IMR-90 (cell line): Measurements from ENCODE around the gene ARHGEF3. TPM values are rescaled to one million over a fixed set of nuclear protein-coding genes. Genes with fewer than 3 reads are reported as not detected.

Experiments used
- ATAC-seq: fragments of 200-7000 bp; cut with Tn5 transposase; 2 replicates; pipeline ENCODE4 v1.9.1; 2020; ENCODE audit warnings: low read depth, mild to moderate bottlenecking, moderate library complexity
- BruUV-seq: library from RNA; stranded (reverse); fragments of 400-500 nt; replicated peaks from 2 replicates; lab custom pipeline; 2021; lab: Mats Ljungman, UMichigan
- CTCF ChIA-PET: fragments of 300-600 bp; formaldehyde crosslinking; extraction: SDS; loops from one replicate; lab custom pipeline; 2021; ENCODE audit warnings: antibody characterized with exemption; lab: Yijun Ruan, JAX
- POLR2A ChIA-PET: fragments of 300-600 bp; sonication (Branson Sonifier 250); formaldehyde crosslinking; loops from one replicate; lab custom pipeline; 2022; ENCODE audit warnings: antibody characterized with exemption; ENCODE audit not compliant: unreplicated experiment; lab: Charles Lee
- DNase-seq: peaks from one replicate; pipeline ENCODE4 v3.0.0; 2013
- H2AFZ ChIP-seq: replicated peaks from 2 replicates; pipeline ENCODE3; 2013; ENCODE audit warnings: low read length, mild to moderate bottlenecking; ENCODE audit not compliant: poor library complexity
- H2AK5ac ChIP-seq: 2 replicates; pipeline ENCODE4 v1.6.1; 2013; ENCODE audit warnings: low read depth, low read length, inconsistent platforms
- H2AK9ac ChIP-seq: replicated peaks from 2 replicates; pipeline ENCODE3; 2013; ENCODE audit warnings: mild to moderate bottlenecking, low read depth, low read length, moderate library complexity; ENCODE audit not compliant: poor library complexity
- H2BK120ac ChIP-seq: 2 replicates; pipeline ENCODE4 v1.6.1; 2013; ENCODE audit warnings: low read depth, low read length, inconsistent platforms
- H2BK15ac ChIP-seq: 3 replicates; pipeline ENCODE4 v1.6.1; 2013; ENCODE audit warnings: low read depth, low read length, inconsistent platforms
- H2BK20ac ChIP-seq: 2 replicates; pipeline ENCODE4 v1.6.1; 2013; ENCODE audit warnings: low read depth, mild to moderate bottlenecking, inconsistent platforms, low read length, moderate library complexity
- H2BK5ac ChIP-seq: 2 replicates; pipeline ENCODE4 v1.6.1; 2013; ENCODE audit warnings: mild to moderate bottlenecking, low read depth, low read length, inconsistent platforms; ENCODE audit not compliant: poor library complexity, severe bottlenecking
- H3K14ac ChIP-seq: replicated peaks from 2 replicates; pipeline ENCODE4 v1.6.1; 2013; ENCODE audit warnings: low read depth, low read length, inconsistent platforms
- H3K18ac ChIP-seq: 2 replicates; pipeline ENCODE4 v1.6.1; 2013; ENCODE audit warnings: low read depth, low read length, control low read depth
- H3K23ac ChIP-seq: 2 replicates; pipeline ENCODE4 v1.6.1; 2013; ENCODE audit warnings: low read depth, low read length, inconsistent platforms
- H3K27ac ChIP-seq: 2 replicates; pipeline ENCODE4 v1.5.1; 2013; ENCODE audit warnings: mild to moderate bottlenecking, control low read depth, low read length; ENCODE audit not compliant: insufficient read depth
- H3K27me3 ChIP-seq: 2 replicates; pipeline ENCODE4 v1.6.1; 2013; ENCODE audit warnings: low read length; ENCODE audit not compliant: control insufficient read depth, insufficient read depth
- H3K36me3 ChIP-seq: 2 replicates; pipeline ENCODE4 v1.6.1; 2013; ENCODE audit warnings: low read length, mixed read lengths; ENCODE audit not compliant: control insufficient read depth, insufficient read depth
- H3K4ac ChIP-seq: 2 replicates; pipeline ENCODE4 v1.6.1; 2013; ENCODE audit warnings: low read depth, low read length, inconsistent platforms
- H3K4me1 ChIP-seq: 2 replicates; pipeline ENCODE4 v1.6.1; 2013; ENCODE audit warnings: low read length, mixed read lengths; ENCODE audit not compliant: control insufficient read depth, insufficient read depth
- H3K4me2 ChIP-seq: 2 replicates; pipeline ENCODE4 v1.6.1; 2013; ENCODE audit warnings: low read depth, mild to moderate bottlenecking, control low read depth, low read length, moderate library complexity
- H3K4me3 ChIP-seq: 2 replicates; pipeline ENCODE4 v1.5.1; 2013; ENCODE audit warnings: low read depth, mild to moderate bottlenecking, control low read depth, low read length, moderate library complexity; ENCODE audit not compliant: insufficient read depth
- H3K56ac ChIP-seq: 2 replicates; pipeline ENCODE4 v1.6.1; 2013; ENCODE audit warnings: low read length, inconsistent platforms; ENCODE audit not compliant: insufficient read depth; ENCODE audit errors: extremely low read depth
- H3K79me1 ChIP-seq, 2 experiments: 2 replicates each; pipeline ENCODE4 v1.6.1; 2013; ENCODE audit warnings: low read length in 2 of 2, inconsistent platforms in 1 of 2, low read depth in 1 of 2
- H3K9ac ChIP-seq: 2 replicates; pipeline ENCODE4 v1.6.1; 2013; ENCODE audit warnings: low read depth, low read length, control low read depth
- H3K9me1 ChIP-seq: 2 replicates; pipeline ENCODE4 v1.6.1; 2013; ENCODE audit warnings: low read length, inconsistent platforms; ENCODE audit not compliant: insufficient read depth
- H3K9me3 ChIP-seq: 2 replicates; pipeline ENCODE4 v1.6.1; 2013; ENCODE audit warnings: low read length; ENCODE audit not compliant: control insufficient read depth, insufficient read depth
- H4K20me1 ChIP-seq: 2 replicates; pipeline ENCODE4 v1.6.1; 2013; ENCODE audit warnings: low read length, inconsistent platforms; ENCODE audit not compliant: insufficient read depth
- H4K5ac ChIP-seq: 2 replicates; pipeline ENCODE4 v1.6.1; 2013; ENCODE audit warnings: mild to moderate bottlenecking, low read depth, low read length, control low read depth
- H4K8ac ChIP-seq, 2 experiments: 2 replicates each; pipeline ENCODE4 v1.6.1; 2013; ENCODE audit warnings: low read depth in 2 of 2, low read length in 2 of 2, control low read depth in 1 of 2, inconsistent platforms in 1 of 2
- H4K91ac ChIP-seq: 2 replicates; pipeline ENCODE4 v1.6.1; 2013; ENCODE audit warnings: low read depth, low read length, inconsistent platforms; ENCODE audit not compliant: insufficient read depth
- BHLHE40 ChIP-seq: fragments of 150-350 bp; IDR thresholded peaks from 2 replicates; pipeline ENCODE4 v1.6.1; 2016; ENCODE audit warnings: mild to moderate bottlenecking, low read depth, low read length
- CEBPB ChIP-seq: IDR thresholded peaks from 2 replicates; pipeline ENCODE4 v1.6.1; 2012; ENCODE audit warnings: low read depth, low read length, improper control_type of control experiment
- CTCF ChIP-seq: conservative IDR thresholded peaks from 2 replicates; pipeline ENCODE4 v1.5.1; 2012; ENCODE audit warnings: mild to moderate bottlenecking, low read depth, low read length, improper control_type of control experiment
- ELK1 ChIP-seq: fragments of 150-350 bp; IDR thresholded peaks from 2 replicates; pipeline ENCODE4 v1.6.1; 2016; ENCODE audit warnings: low read depth, mild to moderate bottlenecking, low read length, moderate library complexity, borderline replicate concordance
- FOS ChIP-seq: fragments of 150-350 bp; IDR thresholded peaks from 2 replicates; pipeline ENCODE4 v1.6.1; 2016; ENCODE audit warnings: low read depth, low read length
- MAFK ChIP-seq: IDR thresholded peaks from 2 replicates; pipeline ENCODE4 v1.6.1; 2012; ENCODE audit warnings: low read depth, low read length, improper control_type of control experiment
- MAZ ChIP-seq: IDR thresholded peaks from 2 replicates; pipeline ENCODE4 v1.6.1; 2012; ENCODE audit warnings: low read depth, mild to moderate bottlenecking, low read length, improper control_type of control experiment, moderate library complexity, borderline replicate concordance
- MXI1 ChIP-seq: IDR thresholded peaks from 2 replicates; pipeline ENCODE4 v1.6.1; 2012; ENCODE audit warnings: low read depth, mild to moderate bottlenecking, low read length, moderate library complexity, borderline replicate concordance
- NFE2L2 ChIP-seq: fragments of 150-350 bp; IDR thresholded peaks from 2 replicates; pipeline ENCODE4 v1.6.1; 2016; ENCODE audit warnings: low read depth, mild to moderate bottlenecking, low read length
- POLR2A ChIP-seq: IDR thresholded peaks from 2 replicates; pipeline ENCODE4 v1.6.1; 2012; ENCODE audit warnings: mild to moderate bottlenecking, low read depth, low read length
- RAD21 ChIP-seq: IDR thresholded peaks from 2 replicates; pipeline ENCODE4 v1.6.1; 2012; ENCODE audit warnings: low read length, improper control_type of control experiment
- RCOR1 ChIP-seq: IDR thresholded peaks from 2 replicates; pipeline ENCODE4 v1.6.1; 2012; ENCODE audit warnings: mild to moderate bottlenecking, low read length, improper control_type of control experiment; ENCODE audit not compliant: insufficient replicate concordance
- RFX5 ChIP-seq: IDR thresholded peaks from 2 replicates; pipeline ENCODE4 v1.8.0; 2012; ENCODE audit warnings: low read depth, mild to moderate bottlenecking, low read length, moderate library complexity
- SMC3 ChIP-seq: fragments of 150-350 bp; IDR thresholded peaks from 2 replicates; pipeline ENCODE4 v1.6.1; 2016; ENCODE audit warnings: low read depth, mild to moderate bottlenecking, antibody characterized with exemption, low read length, moderate library complexity
- WGBS, 2 experiments: methylation state at CpG; one replicate each; pipeline versions ENCODE4 v1.1.5 to v1.1.7; 2013; ENCODE audit warnings: missing lambda C conversion rate in 2 of 2; ENCODE audit not compliant: insufficient read length in 1 of 2; ENCODE audit errors: extremely low coverage in 2 of 2; 5-methylcytosine and 5-hydroxymethylcytosine counted together
- dilution Hi-C: fragments of 300-500 bp; cut with HindIII; formaldehyde crosslinking; loops from one replicate; pipeline ENCODE4 v1.14.3; 2018; ENCODE audit warnings: low sequenced_read_pairs; ENCODE audit not compliant: unreplicated experiment
- in situ Hi-C: fragments of 300-500 bp; cut with MboI; formaldehyde crosslinking; loops from 3 replicates; pipeline ENCODE4 v1.14.3; 2019; ENCODE audit warnings: low sequenced_read_pairs, inconsistent platforms, mixed read lengths
- intact Hi-C: fragments of 100-400 bp; cut with micrococcal nuclease; formaldehyde crosslinking; loops from 2 replicates; pipeline ENCODE4 v1.10.0; 2022
- polyA plus RNA-seq, 3 experiments: library from polyadenylated mRNA; depleted of rRNA; stranded (reverse); fragments of >200 nt; gene quantifications; 2 replicates each; pipeline ENCODE4 v1.2.3, GENCODE V29; 2012; ENCODE audit warnings: low replicate concordance in 1 of 3
- total RNA-seq: library from RNA; depleted of rRNA; stranded (reverse); fragments of >200 nt; gene quantifications from 2 replicates; pipeline ENCODE4 v1.2.3, GENCODE V29; 2012

Gene ARHGEF3
- total and polyA plus RNA-seq, 2 of the 4 experiments (the other 2 are of a cell fraction), result 2.1 to 2.3 TPM

GRCh38 chr3:56801662-56802377 is at the start of gene ARHGEF3 (continued):
- TF ChIP-seq RFX5 (no peak), BHLHE40 (peak; percentile 53; the same call in 1 of the 2 replicates), POLR2A (0 out of 2 replicates have a peak, but pooled peaks have one; percentile 41), SMC3 (no peak), RAD21 (no peak), FOS (no peak)

- Histone ChIP-seq H3K14ac (no peak overlapping the region), H3K23ac (no peak overlapping the region), H4K8ac (no peak overlapping the region), H4K5ac (no peak overlapping the region), H3K79me1 (no peaks in the 10 kb centered on the region), H3K9me3 (peaks cover 3% of the 10 kb centered on the region; the same call in 1 of the 2 replicates), H3K27me3 (0 out of 2 replicates have a peak, but pooled peaks cover under 1% of the 10 kb centered on the region), H3K4me1 (0 out of 2 replicates have a peak, but pooled peaks cover 2% of the 10 kb centered on the region), H3K9ac (no peak overlapping the region), H3K4ac (no peak overlapping the region), H2BK5ac (no peak overlapping the region), H4K91ac (no peak overlapping the region), H3K18ac (no peak overlapping the region), H3K9me1 (no peaks in the 10 kb centered on the region; the same call in 1 of the 2 replicates), H3K27ac (no peak overlapping the region), H2AK9ac (no peak overlapping the region), H2BK15ac (no peak overlapping the region), H4K20me1 (no peaks in the 10 kb centered on the region), H3K4me3 (no peak overlapping the region), H3K36me3 (no peaks in the 10 kb centered on the region), H2AK5ac (no peak overlapping the region), H2AFZ (no peak overlapping the region), H3K4me2 (no peak overlapping the region), H2BK20ac (no peak overlapping the region), H2BK120ac (no peak overlapping the region), H3K56ac (no peak overlapping the region)
- dilution Hi-C loops, result no loop called here
- DNase-seq (no peak), ATAC-seq (no peak)
- BruUV-seq, result no TSS peak
- no peak for TF ChIP-seq MAFK
- TF ChIP-seq MAZ, result no peak
- no peak for TF ChIP-seq CTCF
- TF ChIP-seq SMC3, result no peak
- TF ChIP-seq RFX5, result no peak
- no peak for TF ChIP-seq BHLHE40
- TF ChIP-seq FOS, result no peak
- no peak for TF ChIP-seq CEBPB
- TF ChIP-seq MXI1, result no peak
- TF ChIP-seq ELK1, result no peak
- TF ChIP-seq NFE2L2, result no peak
- TF ChIP-seq RCOR1, result no peak
- no peak for TF ChIP-seq RAD21
- in situ Hi-C loops, result no loop called here
- POLR2A ChIA-PET, result no interaction called here
- CTCF ChIA-PET, result interaction anchor here (1.9 kb wide), 1 partner anchor 139 kb away, joined by 5 read pairs; no protein-coding TSS in a partner anchor
- WGBS, 2 experiments, result no CpG with 5 or more reads among the region's 7 CpGs
- intact Hi-C loops, result no loop called here
Observed at GRCh38 chr3:56849698-56850097, 47.9 kb upstream of the ARHGEF3 start.
